Measurements from ENCODE around the gene KDM2B. TPM values are rescaled to one million over a fixed set of nuclear protein-coding genes. Genes with fewer than 3 reads are reported as not detected.
A peak's percentile ranks its signal among the peaks of the same experiment; 100 is the strongest.

Gene KDM2B
- total RNA-seq, 1 donor, result 32.6 TPM

DNA sequence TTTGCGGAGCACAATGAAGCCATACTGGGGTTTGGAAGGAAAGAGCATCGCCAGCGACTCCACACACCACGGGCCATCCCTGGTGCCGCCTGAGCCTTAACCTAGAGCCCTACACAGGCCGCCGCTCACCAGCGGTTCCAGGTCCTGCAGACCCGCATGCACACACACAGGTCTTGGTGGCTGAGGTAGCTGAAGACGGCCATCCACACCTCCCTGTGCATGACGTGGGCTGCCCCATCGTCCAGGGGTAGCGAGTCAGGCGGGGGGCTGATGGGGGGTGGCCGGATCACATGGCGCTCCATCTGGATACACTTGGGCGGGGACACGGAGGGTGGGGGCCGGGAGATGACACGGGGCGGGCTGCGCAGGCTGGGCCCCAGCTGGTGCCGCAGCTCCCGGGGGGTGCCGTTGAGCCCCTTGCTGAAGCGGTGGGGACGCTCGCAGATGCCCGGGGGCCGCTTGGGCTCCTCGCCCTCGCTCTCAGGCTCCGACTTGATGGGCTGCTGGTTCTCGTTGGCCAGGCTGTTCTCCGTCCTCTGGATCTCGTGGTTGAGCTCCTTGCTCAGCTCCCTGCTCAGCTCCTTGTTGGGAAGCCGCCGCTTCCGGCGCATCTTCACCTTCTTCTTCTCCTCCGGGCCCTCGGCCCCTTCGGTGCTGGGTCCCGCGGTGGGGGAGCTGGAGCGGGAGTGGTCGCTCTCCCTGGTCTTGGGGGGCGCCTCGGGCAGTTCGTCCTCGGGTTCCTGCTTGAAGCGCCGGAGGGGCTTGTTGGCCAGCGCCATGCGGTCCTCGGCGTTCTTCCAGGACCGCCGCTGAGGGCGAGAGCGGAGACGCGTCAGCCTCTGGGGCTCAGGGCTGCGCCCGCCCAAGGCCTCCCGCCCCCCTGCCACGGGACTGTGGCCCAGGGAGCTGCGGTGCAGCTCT, 138.5 kb downstream of the KDM2B start:
- Histone ChIP-seq H3K4me2 (ENCODE audit: insufficient read depth, low read length) (no peak overlapping the region), H3K79me2 (ENCODE audit: insufficient read depth, low read length) (peaks cover 4% of the 10 kb centered on the region), H3K27me3 (ENCODE audit: insufficient read depth, low read length) (no peaks in the 10 kb centered on the region), H3K36me3 (ENCODE audit: insufficient read depth, low read length) (peaks cover 21% of the 10 kb centered on the region), H3K27ac (ENCODE audit: low read depth, low read length) (no peak overlapping the region), H3K9me3 (ENCODE audit: low read depth, low read length) (no peaks in the 10 kb centered on the region), H2AFZ (ENCODE audit: low read length) (no peak overlapping the region), H4K20me1 (ENCODE audit: insufficient read depth, low read length) (no peaks in the 10 kb centered on the region), H3K4me3 (ENCODE audit: insufficient read depth, low read length) (no peak overlapping the region), H3K4me1 (ENCODE audit: insufficient read depth, low read length) (no peaks in the 10 kb centered on the region)
- TF ChIP-seq, protein P1, sequence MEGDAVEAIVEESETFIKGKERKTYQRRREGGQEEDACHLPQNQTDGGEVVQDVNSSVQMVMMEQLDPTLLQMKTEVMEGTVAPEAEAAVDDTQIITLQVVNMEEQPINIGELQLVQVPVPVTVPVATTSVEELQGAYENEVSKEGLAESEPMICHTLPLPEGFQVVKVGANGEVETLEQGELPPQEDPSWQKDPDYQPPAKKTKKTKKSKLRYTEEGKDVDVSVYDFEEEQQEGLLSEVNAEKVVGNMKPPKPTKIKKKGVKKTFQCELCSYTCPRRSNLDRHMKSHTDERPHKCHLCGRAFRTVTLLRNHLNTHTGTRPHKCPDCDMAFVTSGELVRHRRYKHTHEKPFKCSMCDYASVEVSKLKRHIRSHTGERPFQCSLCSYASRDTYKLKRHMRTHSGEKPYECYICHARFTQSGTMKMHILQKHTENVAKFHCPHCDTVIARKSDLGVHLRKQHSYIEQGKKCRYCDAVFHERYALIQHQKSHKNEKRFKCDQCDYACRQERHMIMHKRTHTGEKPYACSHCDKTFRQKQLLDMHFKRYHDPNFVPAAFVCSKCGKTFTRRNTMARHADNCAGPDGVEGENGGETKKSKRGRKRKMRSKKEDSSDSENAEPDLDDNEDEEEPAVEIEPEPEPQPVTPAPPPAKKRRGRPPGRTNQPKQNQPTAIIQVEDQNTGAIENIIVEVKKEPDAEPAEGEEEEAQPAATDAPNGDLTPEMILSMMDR (IDR thresholded peaks at IDR 0.05; ENCODE audit: extremely low read depth, low read depth, low read length), result no peak
- no peak for DNase-seq (ENCODE audit: insufficient read length, low spot score, missing footprints)

- no peak overlapping the region for H3K27ac ChIP-seq (ENCODE audit: low read depth, low read length)
- TF ChIP-seq, protein P1 (IDR thresholded peaks at IDR 0.05; ENCODE audit: extremely low read depth, low read depth, low read length), result no peak
- peaks cover 4% of the 10 kb centered on the region for H3K79me2 ChIP-seq (ENCODE audit: insufficient read depth, low read length)
- no peaks in the 10 kb centered on the region for H3K9me3 ChIP-seq (ENCODE audit: low read depth, low read length)
- H3K27me3 ChIP-seq (ENCODE audit: insufficient read depth, low read length), result no peaks in the 10 kb centered on the region
- no peak for DNase-seq (ENCODE audit: insufficient read length, low spot score, missing footprints)
- H3K4me3 ChIP-seq (ENCODE audit: insufficient read depth, low read length), result no peak overlapping the region
- no peaks in the 10 kb centered on the region for H4K20me1 ChIP-seq (ENCODE audit: insufficient read depth, low read length)
- H3K4me2 ChIP-seq (ENCODE audit: insufficient read depth, low read length), result no peak overlapping the region
- H2AFZ ChIP-seq (ENCODE audit: low read length), result no peak overlapping the region
- no peaks in the 10 kb centered on the region for H3K4me1 ChIP-seq (ENCODE audit: insufficient read depth, low read length)
- H3K36me3 ChIP-seq (ENCODE audit: insufficient read depth, low read length), result peaks cover 21% of the 10 kb centered on the region
Observed at GRCh38 chr12:121441555-121441954, 139.3 kb downstream of the KDM2B start.

GRCh38 chr12:121440768-121441167, 140.1 kb downstream of the KDM2B start:
- DNase-seq (ENCODE audit: insufficient read length, low spot score, missing footprints), result no peak
- no peaks in the 10 kb centered on the region for H3K27me3 ChIP-seq (ENCODE audit: insufficient read depth, low read length)
- H3K9me3 ChIP-seq (ENCODE audit: low read depth, low read length), result no peaks in the 10 kb centered on the region
- TF ChIP-seq, protein P1 (IDR thresholded peaks at IDR 0.05; ENCODE audit: extremely low read depth, low read depth, low read length), result no peak
- no peak overlapping the region for H3K4me3 ChIP-seq (ENCODE audit: insufficient read depth, low read length)
- H4K20me1 ChIP-seq (ENCODE audit: insufficient read depth, low read length), result no peaks in the 10 kb centered on the region
- H3K4me2 ChIP-seq (ENCODE audit: insufficient read depth, low read length), result no peak overlapping the region
- H3K27ac ChIP-seq (ENCODE audit: low read depth, low read length), result no peak overlapping the region
- H3K79me2 ChIP-seq (ENCODE audit: insufficient read depth, low read length), result peaks cover 1% of the 10 kb centered on the region
- H2AFZ ChIP-seq (ENCODE audit: low read length), result no peak overlapping the region
- H3K4me1 ChIP-seq (ENCODE audit: insufficient read depth, low read length), result no peaks in the 10 kb centered on the region
- H3K36me3 ChIP-seq (ENCODE audit: insufficient read depth, low read length), result peaks cover 24% of the 10 kb centered on the region

- no peaks in the 10 kb centered on the region for H4K20me1 ChIP-seq (ENCODE audit: insufficient read depth, low read length)
- no peak overlapping the region for H3K4me3 ChIP-seq (ENCODE audit: insufficient read depth, low read length)
- no peaks in the 10 kb centered on the region for H3K79me2 ChIP-seq (ENCODE audit: insufficient read depth, low read length)
- DNase-seq (ENCODE audit: insufficient read length, low spot score, missing footprints), result peak; percentile 62
- H3K27me3 ChIP-seq (ENCODE audit: insufficient read depth, low read length), result no peaks in the 10 kb centered on the region
- H3K9me3 ChIP-seq (ENCODE audit: low read depth, low read length), result no peaks in the 10 kb centered on the region
- no peaks in the 10 kb centered on the region for H3K4me1 ChIP-seq (ENCODE audit: insufficient read depth, low read length)
- no peak overlapping the region for H2AFZ ChIP-seq (ENCODE audit: low read length)
- H3K36me3 ChIP-seq (ENCODE audit: insufficient read depth, low read length), result peaks cover 28% of the 10 kb centered on the region
- TF ChIP-seq, protein P1 (IDR thresholded peaks at IDR 0.05; ENCODE audit: extremely low read depth, low read depth, low read length), result no peak
- no peak overlapping the region for H3K27ac ChIP-seq (ENCODE audit: low read depth, low read length)
- no peak overlapping the region for H3K4me2 ChIP-seq (ENCODE audit: insufficient read depth, low read length)
Observed at GRCh38 chr12:121439715-121440114, 141.1 kb downstream of the KDM2B start.

Data from osteoblast (primary cell).